ENCODE data around the gene UFSP2. TPM values are rescaled to one million over a fixed set of nuclear protein-coding genes. Genes with fewer than 3 reads are reported as not detected.

The UFSP2 gene
- total RNA-seq, 1 donor, result 43.4 TPM

DNA sequence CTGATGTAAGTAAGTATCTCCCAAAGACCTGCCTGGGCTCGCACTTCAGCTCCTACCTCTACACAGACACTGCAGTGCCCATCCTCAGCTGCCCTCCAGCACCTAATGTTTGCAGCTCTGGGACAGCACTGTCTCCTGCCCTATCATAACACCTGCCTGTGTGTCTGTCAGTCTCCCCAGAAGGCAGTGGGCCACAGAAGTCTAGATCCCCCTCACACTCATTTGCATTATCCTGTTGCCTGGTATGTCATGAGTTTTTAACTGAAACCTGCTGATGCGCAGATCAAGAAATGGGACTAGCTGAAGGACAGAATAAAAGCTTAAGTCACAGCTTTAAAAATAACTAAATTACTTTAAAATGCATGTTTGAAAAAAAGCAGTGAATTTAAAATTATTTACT, 73.0 kb downstream of the UFSP2 start:
- TF ChIP-seq, protein P1, sequence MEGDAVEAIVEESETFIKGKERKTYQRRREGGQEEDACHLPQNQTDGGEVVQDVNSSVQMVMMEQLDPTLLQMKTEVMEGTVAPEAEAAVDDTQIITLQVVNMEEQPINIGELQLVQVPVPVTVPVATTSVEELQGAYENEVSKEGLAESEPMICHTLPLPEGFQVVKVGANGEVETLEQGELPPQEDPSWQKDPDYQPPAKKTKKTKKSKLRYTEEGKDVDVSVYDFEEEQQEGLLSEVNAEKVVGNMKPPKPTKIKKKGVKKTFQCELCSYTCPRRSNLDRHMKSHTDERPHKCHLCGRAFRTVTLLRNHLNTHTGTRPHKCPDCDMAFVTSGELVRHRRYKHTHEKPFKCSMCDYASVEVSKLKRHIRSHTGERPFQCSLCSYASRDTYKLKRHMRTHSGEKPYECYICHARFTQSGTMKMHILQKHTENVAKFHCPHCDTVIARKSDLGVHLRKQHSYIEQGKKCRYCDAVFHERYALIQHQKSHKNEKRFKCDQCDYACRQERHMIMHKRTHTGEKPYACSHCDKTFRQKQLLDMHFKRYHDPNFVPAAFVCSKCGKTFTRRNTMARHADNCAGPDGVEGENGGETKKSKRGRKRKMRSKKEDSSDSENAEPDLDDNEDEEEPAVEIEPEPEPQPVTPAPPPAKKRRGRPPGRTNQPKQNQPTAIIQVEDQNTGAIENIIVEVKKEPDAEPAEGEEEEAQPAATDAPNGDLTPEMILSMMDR (IDR thresholded peaks at IDR 0.05; ENCODE audit: extremely low read depth, low read depth, low read length), result no peak

DNA sequence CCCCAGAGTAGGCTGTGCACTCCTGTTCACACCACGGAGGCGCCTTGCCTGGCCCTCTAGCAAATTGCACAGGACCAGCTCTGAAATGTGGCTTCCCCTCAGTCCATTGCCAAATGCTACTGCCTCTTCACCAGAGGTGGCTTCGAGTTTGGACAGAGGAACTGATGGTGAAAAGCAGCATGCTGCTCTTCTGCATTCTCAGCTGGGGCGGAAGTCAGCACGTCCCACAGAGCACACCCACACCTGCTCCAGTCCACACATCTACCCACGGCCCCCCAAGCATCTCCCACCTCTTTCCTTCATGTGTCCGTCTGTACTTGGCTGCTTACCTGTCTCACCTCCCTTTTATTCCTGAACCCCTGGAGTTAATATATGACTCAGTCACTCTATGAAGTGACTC, 73.6 kb downstream of the UFSP2 start:
- Histone ChIP-seq H3K4me2 (ENCODE audit: insufficient read depth, low read length) (no peak overlapping the region), H3K36me3 (ENCODE audit: insufficient read depth, low read length) (peaks cover 58% of the 10 kb centered on the region), H4K20me1 (ENCODE audit: insufficient read depth, low read length) (no peaks in the 10 kb centered on the region), H3K4me3 (ENCODE audit: insufficient read depth, low read length) (no peak overlapping the region), H3K79me2 (ENCODE audit: insufficient read depth, low read length) (no peaks in the 10 kb centered on the region), H3K27me3 (ENCODE audit: insufficient read depth, low read length) (no peaks in the 10 kb centered on the region), H3K27ac (ENCODE audit: low read depth, low read length) (no peak overlapping the region), H2AFZ (ENCODE audit: low read length) (no peak overlapping the region), H3K4me1 (ENCODE audit: insufficient read depth, low read length) (peaks cover 2% of the 10 kb centered on the region), H3K9me3 (ENCODE audit: low read depth, low read length) (no peaks in the 10 kb centered on the region)
- TF ChIP-seq, protein P1 (IDR thresholded peaks at IDR 0.05; ENCODE audit: extremely low read depth, low read depth, low read length), result no peak
- DNase-seq (ENCODE audit: insufficient read length, low spot score, missing footprints), result no peak

More for the DNA sequence above, 73.0 kb downstream of the UFSP2 start:
- Histone ChIP-seq H4K20me1 (ENCODE audit: insufficient read depth, low read length) (no peaks in the 10 kb centered on the region), H3K36me3 (ENCODE audit: insufficient read depth, low read length) (peaks cover 63% of the 10 kb centered on the region), H2AFZ (ENCODE audit: low read length) (no peak overlapping the region), H3K27ac (ENCODE audit: low read depth, low read length) (no peak overlapping the region), H3K4me2 (ENCODE audit: insufficient read depth, low read length) (no peak overlapping the region), H3K4me3 (ENCODE audit: insufficient read depth, low read length) (no peak overlapping the region), H3K4me1 (ENCODE audit: insufficient read depth, low read length) (peaks cover 7% of the 10 kb centered on the region), H3K79me2 (ENCODE audit: insufficient read depth, low read length) (no peaks in the 10 kb centered on the region), H3K9me3 (ENCODE audit: low read depth, low read length) (no peaks in the 10 kb centered on the region), H3K27me3 (ENCODE audit: insufficient read depth, low read length) (no peaks in the 10 kb centered on the region)
- DNase-seq (ENCODE audit: insufficient read length, low spot score, missing footprints), result peak; percentile 34

DNA sequence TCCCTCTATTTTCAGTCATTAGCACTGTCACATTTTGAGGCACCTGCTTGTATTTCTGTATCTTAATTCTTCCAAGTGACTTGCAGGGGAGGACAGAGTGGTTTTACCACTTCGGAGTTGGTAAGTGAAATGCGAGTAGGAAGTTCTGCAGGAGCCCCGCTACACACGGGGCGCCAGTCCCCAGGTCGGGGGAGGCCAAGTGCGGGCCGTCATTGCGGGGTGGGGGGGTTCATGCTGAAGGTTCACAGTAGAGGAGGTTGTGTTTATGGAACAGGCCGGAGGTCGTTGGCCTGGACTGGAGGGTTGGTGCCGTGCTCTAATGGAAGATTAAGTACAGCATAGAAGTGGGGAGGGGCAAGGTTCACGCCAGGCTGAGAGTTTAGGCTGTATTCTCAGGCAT, 74.1 kb downstream of the UFSP2 start:
- no peaks in the 10 kb centered on the region for H3K9me3 ChIP-seq (ENCODE audit: low read depth, low read length)
- no peak for DNase-seq (ENCODE audit: insufficient read length, low spot score, missing footprints)
- peaks cover 58% of the 10 kb centered on the region for H3K36me3 ChIP-seq (ENCODE audit: insufficient read depth, low read length)
- TF ChIP-seq, protein P1 (IDR thresholded peaks at IDR 0.05; ENCODE audit: extremely low read depth, low read depth, low read length), result no peak
- H3K27me3 ChIP-seq (ENCODE audit: insufficient read depth, low read length), result no peaks in the 10 kb centered on the region
- peaks cover 6% of the 10 kb centered on the region for H3K4me1 ChIP-seq (ENCODE audit: insufficient read depth, low read length)
- H3K4me3 ChIP-seq (ENCODE audit: insufficient read depth, low read length), result no peak overlapping the region
- no peak overlapping the region for H2AFZ ChIP-seq (ENCODE audit: low read length)
- no peak overlapping the region for H3K4me2 ChIP-seq (ENCODE audit: insufficient read depth, low read length)
- no peak overlapping the region for H3K27ac ChIP-seq (ENCODE audit: low read depth, low read length)
- H3K79me2 ChIP-seq (ENCODE audit: insufficient read depth, low read length), result no peaks in the 10 kb centered on the region
- no peaks in the 10 kb centered on the region for H4K20me1 ChIP-seq (ENCODE audit: insufficient read depth, low read length)

Small RNA genes lying within 50 kb of the gene (small RNA-seq; reads per million reads assigned to genes)
- not detected for gene RF00019

Other genes starting within 250 kb of the UFSP2 start
- gene CFAP97, start 222.0 kb downstream of the UFSP2 start, total RNA-seq, result 74.3 and 77.1 TPM in 2 replicates
- gene SNX25, start 216.4 kb downstream of the UFSP2 start, total RNA-seq, result 66.3 and 98.1 TPM in 2 replicates
- gene LRP2BP, start 30.0 kb downstream of the UFSP2 start, total RNA-seq, result 1.4 and 1.5 TPM in 2 replicates
- gene ANKRD37, start 29.1 kb downstream of the UFSP2 start, total RNA-seq, result 15.6 and 22.8 TPM in 2 replicates
- 2.2 and 2.4 TPM in 2 replicates for gene CCDC110, start 45.8 kb upstream of the UFSP2 start, total RNA-seq
- gene PDLIM3, start 109.5 kb upstream of the UFSP2 start, total RNA-seq, result 1.8 and 2.2 TPM in 2 replicates

All from osteoblast (primary cell).